Measurements from ENCODE around the gene SRMS.
A peak's percentile ranks its signal among the peaks of the same experiment; 100 is the strongest.

DNA sequence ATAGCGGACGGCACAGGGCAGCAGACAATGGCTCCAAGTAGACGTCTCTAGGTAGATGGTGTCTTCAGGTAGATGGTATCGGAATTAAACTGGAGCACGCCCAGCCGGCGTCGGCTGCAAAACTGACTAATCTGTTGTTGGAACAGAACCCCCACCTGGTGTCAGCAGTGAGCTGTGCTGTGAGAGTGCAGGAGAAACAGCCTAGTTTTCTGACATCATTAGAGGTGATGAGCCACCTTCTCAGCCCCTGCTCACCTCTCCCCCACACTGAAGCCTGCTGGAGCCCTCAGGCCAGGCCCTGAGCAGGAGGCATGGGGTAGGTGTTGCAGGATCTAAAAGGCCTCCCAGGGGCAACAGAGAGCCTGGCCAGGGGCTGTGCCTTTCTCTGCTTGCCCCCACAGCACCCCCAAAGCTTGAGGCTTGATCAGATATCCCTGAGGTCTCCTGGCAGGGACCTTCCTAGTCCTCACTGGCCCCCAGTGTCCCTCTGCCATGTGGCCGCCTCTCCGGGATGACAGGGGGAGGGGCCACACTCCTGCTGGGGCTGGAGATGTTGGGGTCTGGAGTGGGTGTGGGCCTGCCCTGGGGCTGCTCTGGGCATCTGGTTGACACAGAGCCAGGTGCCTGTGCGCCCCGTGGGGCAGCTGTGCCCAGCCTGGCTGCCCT is 33.4 kb upstream of the SRMS start:
- TF ChIP-seq, protein P1, sequence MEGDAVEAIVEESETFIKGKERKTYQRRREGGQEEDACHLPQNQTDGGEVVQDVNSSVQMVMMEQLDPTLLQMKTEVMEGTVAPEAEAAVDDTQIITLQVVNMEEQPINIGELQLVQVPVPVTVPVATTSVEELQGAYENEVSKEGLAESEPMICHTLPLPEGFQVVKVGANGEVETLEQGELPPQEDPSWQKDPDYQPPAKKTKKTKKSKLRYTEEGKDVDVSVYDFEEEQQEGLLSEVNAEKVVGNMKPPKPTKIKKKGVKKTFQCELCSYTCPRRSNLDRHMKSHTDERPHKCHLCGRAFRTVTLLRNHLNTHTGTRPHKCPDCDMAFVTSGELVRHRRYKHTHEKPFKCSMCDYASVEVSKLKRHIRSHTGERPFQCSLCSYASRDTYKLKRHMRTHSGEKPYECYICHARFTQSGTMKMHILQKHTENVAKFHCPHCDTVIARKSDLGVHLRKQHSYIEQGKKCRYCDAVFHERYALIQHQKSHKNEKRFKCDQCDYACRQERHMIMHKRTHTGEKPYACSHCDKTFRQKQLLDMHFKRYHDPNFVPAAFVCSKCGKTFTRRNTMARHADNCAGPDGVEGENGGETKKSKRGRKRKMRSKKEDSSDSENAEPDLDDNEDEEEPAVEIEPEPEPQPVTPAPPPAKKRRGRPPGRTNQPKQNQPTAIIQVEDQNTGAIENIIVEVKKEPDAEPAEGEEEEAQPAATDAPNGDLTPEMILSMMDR (IDR thresholded peaks at IDR 0.05; ENCODE audit: insufficient read depth, low read length, poor library complexity, severe bottlenecking) = peak; percentile 22
- no peak for TF ChIP-seq EZH2phosphoT487 (conservative IDR thresholded peaks at IDR 0.05; ENCODE audit: low read length)

Measured in SU-DHL-6 (cell line).